HL-60 (cell line): ENCODE data around the gene GUCY1B1.
"Not testable (repeated sequence)": the region's sequence is repeated elsewhere in the genome, so short reads cannot be mapped to it uniquely, and the experiment has no call there.

Experiments
- DNase-seq, 2 experiments: peaks; one replicate each; pipeline ENCODE4 v3.0.0-alpha.2; 2010 to 2020; ENCODE audit warnings: low read depth in 1 of 2, low spot score in 1 of 2
- H3K27ac ChIP-seq: fragments of 250-450 bp; sonication (Bioruptor Pico); replicated peaks from 2 replicates; pipeline ENCODE4 v1.5.1; 2020; ENCODE audit warnings: mild to moderate bottlenecking, moderate library complexity
- H3K27me3 ChIP-seq: fragments of 250-450 bp; sonication (Bioruptor Pico); 2 replicates; pipeline ENCODE4 v1.5.1; 2021; ENCODE audit warnings: mild to moderate bottlenecking, moderate library complexity; ENCODE audit not compliant: insufficient read depth, poor library complexity, severe bottlenecking
- H3K4me3 ChIP-seq: replicated peaks from 2 replicates; pipeline ENCODE4 v1.5.1; 2011; ENCODE audit warnings: mild to moderate bottlenecking, control low read depth, low read length; ENCODE audit not compliant: insufficient read depth
- CTCF ChIP-seq: IDR thresholded peaks from one replicate; pipeline ENCODE4 v1.5.1; 2011; ENCODE audit warnings: low read length, control low read depth, inconsistent platforms; ENCODE audit not compliant: insufficient read depth
- GABPA ChIP-seq: IDR thresholded peaks from 2 replicates; pipeline ENCODE4 v1.6.1; 2012; ENCODE audit warnings: low read depth
- POLR2AphosphoS5 ChIP-seq: IDR thresholded peaks from 2 replicates; pipeline ENCODE4 v1.6.1; 2012; ENCODE audit warnings: low read depth
- REST ChIP-seq: IDR thresholded peaks from 2 replicates; pipeline ENCODE4 v1.6.1; 2012; ENCODE audit warnings: low read depth; ENCODE audit not compliant: insufficient replicate concordance
- SPI1 ChIP-seq: IDR thresholded peaks from 2 replicates; pipeline ENCODE4 v1.6.1; 2012; ENCODE audit warnings: low read depth, mild to moderate bottlenecking, borderline replicate concordance

GUCY1B1 gene

GRCh38 chr4:155794589-155795236 lies 35.9 kb downstream of the GUCY1B1 start:
- Histone ChIP-seq H3K27me3 (no peaks in the 10 kb centered on the region), H3K4me3 (no peak overlapping the region), H3K27ac (no peak overlapping the region)
- DNase-seq: no peak
- TF ChIP-seq POLR2AphosphoS5: no peak
- TF ChIP-seq CTCF: no peak
- TF ChIP-seq SPI1: no peak
- TF ChIP-seq GABPA: no peak
- no peak for TF ChIP-seq REST

GRCh38 chr4:155795991-155796390 lies 37.2 kb downstream of the GUCY1B1 start:
- no peaks in the 10 kb centered on the region for H3K27me3 ChIP-seq
- H3K27ac ChIP-seq: no peak overlapping the region
- H3K4me3 ChIP-seq: no peak overlapping the region
- DNase-seq: no peak
- TF ChIP-seq REST: no peak
- no peak for TF ChIP-seq SPI1
- TF ChIP-seq GABPA: no peak
- peak; percentile 15 for TF ChIP-seq CTCF
- no peak for TF ChIP-seq POLR2AphosphoS5

GRCh38 chr4:155797581-155797980 lies 38.8 kb downstream of the GUCY1B1 start:
- DNase-seq, H3K27me3 ChIP-seq, H3K27ac ChIP-seq, H3K4me3 ChIP-seq: not testable (repeated sequence)

GRCh38 chr4:155799116-155799793 lies 40.4 kb downstream of the GUCY1B1 start:
- no peak overlapping the region for H3K27ac ChIP-seq
- no peak overlapping the region for H3K4me3 ChIP-seq
- no peak for DNase-seq
- H3K27me3 ChIP-seq: no peaks in the 10 kb centered on the region
- TF ChIP-seq CTCF (no peak), POLR2AphosphoS5 (no peak), SPI1 (no peak), GABPA (no peak), REST (no peak)
